MM.1S (cell line): ENCODE data around the gene UNC5C.

ENCODE experiments used
- DNase-seq: peaks from one replicate; pipeline ENCODE4 v3.0.0-alpha.2; 2015
- H2AFZ ChIP-seq: fragments of 300-600 bp; sonication (generic); 2 replicates; pipeline ENCODE4 v1.6.0; 2016; ENCODE audit warnings: antibody characterized with exemption, low read length
- H3F3A ChIP-seq: fragments of 300-600 bp; sonication (generic); 2 replicates; pipeline ENCODE4 v1.6.1; 2016; ENCODE audit warnings: mild to moderate bottlenecking, antibody characterized with exemption, low read length, moderate library complexity, mixed read lengths; ENCODE audit not compliant: insufficient read depth
- H3K27ac ChIP-seq: fragments of 300-600 bp; sonication (generic); 2 replicates; pipeline ENCODE4 v1.5.1; 2016; ENCODE audit warnings: mild to moderate bottlenecking, low read length
- H3K27me3 ChIP-seq: fragments of 300-600 bp; sonication (generic); replicated peaks from 2 replicates; pipeline ENCODE4 v1.6.0; 2016; ENCODE audit warnings: low read length; ENCODE audit not compliant: insufficient read depth
- H3K36me3 ChIP-seq: fragments of 300-600 bp; sonication (generic); replicated peaks from 2 replicates; pipeline ENCODE4 v1.6.1; 2016; ENCODE audit warnings: mild to moderate bottlenecking, low read length, mixed read lengths; ENCODE audit not compliant: insufficient read depth
- H3K4me1 ChIP-seq: fragments of 300-600 bp; sonication (generic); 2 replicates; pipeline ENCODE4 v1.6.1; 2016; ENCODE audit warnings: low read length, mixed read lengths
- H3K4me2 ChIP-seq: fragments of 300-600 bp; sonication (generic); 2 replicates; pipeline ENCODE4 v1.6.0; 2016; ENCODE audit warnings: low read depth, low read length
- H3K4me3 ChIP-seq: fragments of 300-600 bp; sonication (generic); 2 replicates; pipeline ENCODE4 v1.5.1; 2016; ENCODE audit warnings: low read length, mixed read lengths
- H3K79me2 ChIP-seq: fragments of 300-600 bp; sonication (generic); 2 replicates; pipeline ENCODE4 v1.6.1; 2016; ENCODE audit warnings: mixed run types, low read length, mixed read lengths
- H3K9ac ChIP-seq: fragments of 300-600 bp; sonication (generic); 2 replicates; pipeline ENCODE4 v1.6.1; 2016; ENCODE audit warnings: low read length, mixed read lengths
- H3K9me2 ChIP-seq: fragments of 300-600 bp; sonication (generic); replicated peaks from 2 replicates; pipeline ENCODE4 v1.6.1; 2016; ENCODE audit warnings: mild to moderate bottlenecking, low read length, mixed read lengths; ENCODE audit not compliant: insufficient read depth
- H3K9me3 ChIP-seq: fragments of 300-600 bp; sonication (generic); replicated peaks from 2 replicates; pipeline ENCODE4 v1.6.1; 2016; ENCODE audit warnings: mild to moderate bottlenecking, low read length, mixed read lengths; ENCODE audit not compliant: insufficient read depth
- H4K20me1 ChIP-seq: fragments of 300-600 bp; sonication (generic); 2 replicates; pipeline ENCODE4 v1.6.1; 2016; ENCODE audit warnings: mild to moderate bottlenecking, low read length, moderate library complexity, mixed read lengths; ENCODE audit not compliant: insufficient read depth
- CTCF ChIP-seq: fragments of 300-600 bp; sonication (generic); IDR thresholded peaks from 2 replicates; pipeline ENCODE4 v1.5.1; 2016; ENCODE audit warnings: antibody characterized with exemption, low read length, mixed read lengths
- EZH2 ChIP-seq: fragments of 300-600 bp; sonication (generic); optimal IDR thresholded peaks from 2 replicates; pipeline ENCODE3; 2017; ENCODE audit warnings: low read depth, mild to moderate bottlenecking, antibody characterized with exemption, low read length, mixed read lengths
- EZH2phosphoT487 ChIP-seq: fragments of 300-600 bp; sonication (generic); IDR thresholded peaks from 2 replicates; pipeline ENCODE4 v1.6.1; 2018; ENCODE audit warnings: antibody characterized with exemption, low read length

UNC5C gene

GRCh38 chr4:95445251-95445650 lies 103.5 kb downstream of the UNC5C start:
- no peak for DNase-seq
- Histone ChIP-seq H3K9ac (no peak overlapping the region), H3K4me1 (no peaks in the 10 kb centered on the region), H3K9me2 (no peaks in the 10 kb centered on the region), H3K9me3 (no peaks in the 10 kb centered on the region), H3K4me2 (no peak overlapping the region), H3K36me3 (no peaks in the 10 kb centered on the region), H4K20me1 (no peaks in the 10 kb centered on the region), H3K27me3 (no peaks in the 10 kb centered on the region), H3K79me2 (no peaks in the 10 kb centered on the region), H3K4me3 (no peak overlapping the region), H2AFZ (no peak overlapping the region), H3K27ac (no peak overlapping the region), H3F3A (no peaks in the 10 kb centered on the region)
- TF ChIP-seq EZH2 (no peak), CTCF (no peak), EZH2phosphoT487 (no peak)

GRCh38 chr4:95444812-95445211 lies 104.0 kb downstream of the UNC5C start:
- no peak for TF ChIP-seq EZH2phosphoT487
- TF ChIP-seq EZH2: no peak
- TF ChIP-seq CTCF: no peak
- DNase-seq: no peak

GRCh38 chr4:95439896-95440295 lies 108.9 kb downstream of the UNC5C start:
- H3K36me3 ChIP-seq: no peaks in the 10 kb centered on the region
- no peaks in the 10 kb centered on the region for H3K79me2 ChIP-seq
- no peaks in the 10 kb centered on the region for H3K4me1 ChIP-seq
- no peak overlapping the region for H2AFZ ChIP-seq
- no peaks in the 10 kb centered on the region for H4K20me1 ChIP-seq
- no peak overlapping the region for H3K4me3 ChIP-seq
- no peaks in the 10 kb centered on the region for H3K9me2 ChIP-seq
- no peak overlapping the region for H3K27ac ChIP-seq
- H3F3A ChIP-seq: no peaks in the 10 kb centered on the region
- H3K9me3 ChIP-seq: no peaks in the 10 kb centered on the region
- no peaks in the 10 kb centered on the region for H3K27me3 ChIP-seq
- H3K9ac ChIP-seq: no peak overlapping the region
- no peak for TF ChIP-seq EZH2
- no peak for TF ChIP-seq CTCF
- no peak for TF ChIP-seq EZH2phosphoT487
- DNase-seq: no peak
- H3K4me2 ChIP-seq: no peak overlapping the region

More at GRCh38 chr4:95444812-95445211, 104.0 kb downstream of the UNC5C start:
- Histone ChIP-seq H3F3A (no peaks in the 10 kb centered on the region), H3K4me2 (no peak overlapping the region), H3K9ac (no peak overlapping the region), H3K4me3 (no peak overlapping the region), H3K79me2 (no peaks in the 10 kb centered on the region), H4K20me1 (no peaks in the 10 kb centered on the region), H3K4me1 (no peaks in the 10 kb centered on the region), H3K27ac (no peak overlapping the region), H3K9me3 (no peaks in the 10 kb centered on the region), H3K27me3 (no peaks in the 10 kb centered on the region), H3K9me2 (no peaks in the 10 kb centered on the region), H3K36me3 (no peaks in the 10 kb centered on the region), H2AFZ (no peak overlapping the region)

GRCh38 chr4:95439071-95439470 lies 109.7 kb downstream of the UNC5C start:
- Histone ChIP-seq H3K27me3 (no peaks in the 10 kb centered on the region), H4K20me1 (no peaks in the 10 kb centered on the region), H3K36me3 (no peaks in the 10 kb centered on the region), H3K4me2 (no peak overlapping the region), H3K9ac (no peak overlapping the region), H3K4me1 (no peaks in the 10 kb centered on the region), H3K27ac (no peak overlapping the region), H3K4me3 (no peak overlapping the region), H3K9me2 (no peaks in the 10 kb centered on the region), H3K79me2 (no peaks in the 10 kb centered on the region), H3F3A (no peaks in the 10 kb centered on the region), H3K9me3 (no peaks in the 10 kb centered on the region), H2AFZ (no peak overlapping the region)
- DNase-seq: no peak
- TF ChIP-seq EZH2 (no peak), CTCF (no peak), EZH2phosphoT487 (no peak)
